ENCODE measurements around the gene AK5.
"Not testable (repeated sequence)": the region's sequence is repeated elsewhere in the genome, so short reads cannot be mapped to it uniquely, and the experiment has no call there.

AK5 gene

DNA sequence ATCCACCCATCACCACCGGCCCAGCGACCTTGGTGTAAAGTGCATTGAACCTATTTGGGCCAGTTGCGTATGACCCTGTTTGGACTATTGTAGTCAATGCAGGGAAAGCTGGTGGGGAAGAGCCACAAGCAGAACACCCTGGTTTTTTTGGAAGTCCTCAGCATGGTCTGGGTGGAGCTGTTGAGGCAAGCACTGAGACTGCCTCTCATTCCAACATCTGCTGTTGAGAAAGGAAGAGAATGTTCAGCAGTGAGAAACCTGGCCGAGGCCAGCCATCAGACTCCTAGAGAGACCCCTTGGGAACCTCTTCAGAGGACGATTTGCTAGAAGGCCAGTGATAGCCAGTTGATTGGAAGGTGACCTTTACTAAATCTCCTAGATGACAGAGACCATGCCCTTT, 217.6 kb downstream of the AK5 start:
- DNase-seq (ENCODE audit: low read depth) = no peak

DNA sequence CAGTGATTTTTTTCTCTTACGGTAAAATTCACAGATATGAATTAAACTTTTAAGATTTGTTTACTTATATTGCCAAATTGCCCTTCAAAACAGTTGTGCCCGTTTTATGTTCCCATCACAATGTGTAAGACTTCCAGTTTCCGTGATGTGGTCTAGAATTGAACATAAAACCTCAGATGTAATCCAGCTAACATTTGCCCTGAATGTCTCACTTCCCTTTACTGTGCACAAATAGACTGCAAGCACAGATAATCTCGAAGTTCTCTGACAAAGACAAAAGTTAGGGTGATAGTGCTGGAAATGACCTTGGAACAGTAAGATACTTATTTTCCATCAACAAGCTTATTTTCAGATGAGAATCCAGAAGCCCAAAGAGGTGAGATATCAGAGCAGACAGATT, 223.2 kb downstream of the AK5 start:
- peak; percentile 92 for DNase-seq (ENCODE audit: low read depth)

DNA sequence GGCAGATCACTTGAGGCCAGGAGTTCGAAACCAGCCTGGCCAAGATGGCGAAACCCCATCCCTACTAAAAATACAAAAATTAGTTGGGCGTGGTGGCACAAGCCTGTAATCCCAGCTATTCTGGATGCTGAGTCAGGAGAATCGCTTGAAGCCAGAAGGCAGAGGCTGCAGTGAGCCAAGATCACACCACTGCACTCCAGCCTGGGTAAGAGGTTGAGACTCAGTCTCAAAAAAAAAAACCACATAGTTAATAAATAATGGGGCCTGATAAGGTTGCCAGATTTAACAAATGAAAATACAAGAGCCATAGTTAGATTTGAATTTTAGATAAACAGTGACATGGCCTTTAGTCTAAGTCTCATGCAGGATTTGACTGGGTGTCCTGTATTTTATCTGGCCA, 225.0 kb downstream of the AK5 start:
- DNase-seq (ENCODE audit: low read depth) = peak; percentile 19

DNA sequence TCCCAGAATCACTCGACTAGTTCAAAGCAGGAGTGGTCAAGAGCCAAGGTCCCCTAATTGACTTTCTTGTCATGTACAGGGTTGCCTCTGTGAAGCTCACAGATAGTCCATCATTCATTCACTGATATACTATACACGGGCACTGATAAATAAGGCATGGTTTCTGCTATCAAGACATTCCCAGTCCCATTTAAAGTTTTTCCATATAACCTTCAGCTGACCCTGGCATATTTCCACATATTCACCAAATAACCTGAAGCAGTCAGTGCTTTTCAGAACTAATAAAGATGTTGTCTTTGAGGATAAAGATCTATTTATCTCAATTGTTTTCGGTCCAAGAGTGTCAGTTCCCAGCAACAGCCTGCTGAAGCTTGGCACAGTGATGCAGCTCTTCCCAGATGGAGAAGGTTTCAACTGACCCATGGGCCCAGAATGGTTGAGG, 227.3 kb downstream of the AK5 start:
- no peak for DNase-seq (ENCODE audit: low read depth)

DNA sequence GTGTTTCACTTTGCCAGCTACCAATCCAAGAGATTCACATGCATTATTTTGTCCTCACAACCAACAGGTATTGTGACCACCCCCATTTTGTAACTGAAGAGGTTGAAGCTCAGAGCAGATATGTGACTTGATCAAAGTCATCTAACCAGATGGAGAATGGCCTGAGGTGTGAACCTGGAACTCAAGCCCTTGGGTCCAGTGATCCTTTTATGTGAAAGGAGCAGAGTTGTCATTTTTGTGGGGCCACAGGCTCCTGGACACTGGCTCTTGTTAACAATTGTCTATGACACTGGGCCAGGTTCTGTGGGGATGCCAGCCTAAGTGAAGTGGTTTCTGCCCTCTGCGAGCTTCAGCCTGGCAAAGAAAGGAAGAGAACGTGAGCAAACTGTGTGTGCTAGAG, 228.1 kb downstream of the AK5 start:
- DNase-seq (ENCODE audit: low read depth) = no peak

DNA sequence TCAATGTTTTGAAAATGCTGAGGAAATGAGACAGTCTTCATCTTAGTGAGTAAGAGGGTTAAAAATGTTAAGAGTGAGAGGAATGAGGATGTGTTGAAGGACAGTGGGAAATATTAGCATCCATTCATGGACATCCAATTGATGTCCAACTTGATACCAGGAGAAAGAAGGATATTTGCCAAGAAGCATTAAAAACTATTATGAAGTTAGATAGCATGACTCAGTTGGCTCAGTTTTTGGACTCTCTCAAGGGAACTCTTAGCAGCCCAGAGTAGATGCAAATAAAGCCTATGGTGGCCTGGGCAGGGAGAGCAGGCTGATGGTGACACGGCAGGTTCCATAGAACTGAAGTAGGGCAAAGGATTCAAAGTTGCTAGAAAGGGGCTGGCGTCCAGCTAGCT, 229.6 kb downstream of the AK5 start:
- DNase-seq (ENCODE audit: low read depth) = peak; percentile 89

DNA sequence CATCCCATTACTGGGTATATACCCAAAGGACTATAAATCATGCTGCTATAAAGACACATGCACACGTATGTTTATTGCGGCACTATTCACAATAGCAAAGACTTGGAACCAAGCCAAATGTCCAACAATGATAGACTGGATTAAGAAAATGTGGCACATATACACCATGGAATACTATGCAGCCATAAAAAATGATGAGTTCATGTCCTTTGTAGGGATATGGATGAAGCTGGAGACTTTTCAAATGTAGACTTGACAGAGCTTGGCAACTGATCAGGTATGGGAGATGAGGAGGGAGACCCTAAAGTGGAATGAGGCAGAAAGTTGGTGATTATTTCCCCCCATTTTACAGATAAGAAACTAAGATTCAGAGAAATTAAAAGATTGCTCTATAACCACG, 230.8 kb downstream of the AK5 start:
- not testable (repeated sequence) for DNase-seq (ENCODE audit: low read depth)

DNA sequence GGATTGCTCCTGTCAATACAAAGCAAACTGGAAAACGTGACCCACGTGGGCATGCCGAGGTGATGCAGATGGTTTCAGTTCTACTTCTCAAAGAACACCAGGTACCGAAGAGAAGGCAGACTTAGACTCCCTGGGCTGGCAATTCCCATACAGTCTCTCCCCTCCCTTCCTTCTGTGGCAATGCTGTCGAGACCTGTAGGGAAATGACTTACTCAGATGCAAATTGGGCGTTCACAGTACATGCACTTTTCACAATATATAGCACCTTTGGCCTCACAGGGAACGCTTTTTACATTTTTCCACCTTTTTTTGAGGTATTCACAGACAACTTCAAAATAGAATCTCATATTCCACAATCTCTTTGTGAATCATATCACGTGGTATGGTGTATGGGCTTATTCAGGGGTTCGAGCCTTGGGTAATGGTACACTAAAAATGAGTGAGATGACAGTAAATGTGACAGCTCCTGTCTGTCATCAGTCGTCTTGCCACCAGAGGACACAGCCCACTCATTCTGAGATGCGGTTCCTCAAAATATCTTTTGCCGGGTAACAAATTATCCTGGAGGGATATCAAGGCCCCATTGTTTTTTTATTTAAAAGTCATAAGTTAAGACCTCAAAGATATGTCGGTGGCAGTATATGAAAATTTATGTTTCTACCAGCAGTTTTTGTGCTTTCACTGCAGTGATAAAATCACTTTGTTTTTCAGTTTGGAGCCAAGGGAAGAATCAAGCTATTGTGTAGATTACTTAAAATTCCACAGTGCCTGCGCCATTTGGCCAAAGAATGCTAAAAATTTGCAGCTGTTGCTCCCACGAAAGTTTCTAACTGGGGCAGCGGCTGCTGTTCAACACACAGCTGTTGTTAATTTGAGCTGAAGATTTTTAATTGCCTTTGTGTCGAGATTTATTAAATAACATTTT, 232.3 kb downstream of the AK5 start:
- DNase-seq (ENCODE audit: low read depth) = peak; percentile 85

DNA sequence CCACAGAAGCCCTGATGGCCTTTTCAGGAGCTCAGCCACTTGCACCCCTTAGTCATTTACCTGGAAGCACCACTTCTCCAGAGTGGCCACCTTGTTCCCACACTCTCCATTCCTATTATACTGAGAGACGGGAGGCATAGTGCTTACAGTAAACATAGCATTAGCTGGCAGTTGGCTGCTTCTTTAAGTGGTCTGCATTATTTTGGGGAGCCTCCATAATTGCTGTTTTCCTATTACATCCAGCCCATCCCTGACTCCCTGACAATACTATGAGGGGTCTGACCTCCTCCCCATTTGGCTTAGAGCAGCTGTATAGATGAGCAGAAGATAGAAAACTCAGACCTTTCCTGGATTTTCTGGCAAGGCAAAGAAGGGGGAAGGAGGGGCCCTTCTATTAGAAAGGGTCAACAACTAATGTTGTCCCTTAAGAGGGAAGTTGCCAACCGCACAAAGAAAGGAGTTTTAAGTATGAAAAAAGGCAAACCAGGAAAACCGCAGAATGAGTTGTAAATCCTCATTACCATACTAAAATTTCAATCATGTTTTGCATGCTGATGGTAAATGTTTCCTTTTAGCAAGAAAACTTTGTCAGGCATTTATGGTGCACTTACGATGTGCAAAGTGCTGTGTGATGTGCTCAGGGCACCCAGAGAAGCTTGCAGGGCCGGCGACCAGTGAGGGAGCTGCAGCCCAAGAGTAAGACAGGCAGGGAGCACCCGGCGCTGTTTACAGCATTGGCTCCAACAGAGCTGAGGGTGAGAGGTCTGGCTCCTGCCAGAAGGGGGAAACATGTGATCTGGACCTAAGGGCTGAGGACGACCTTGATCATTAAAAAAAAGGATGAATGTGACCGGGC, 233.3 kb downstream of the AK5 start:
- peak; percentile 65 for DNase-seq (ENCODE audit: low read depth)

DNA sequence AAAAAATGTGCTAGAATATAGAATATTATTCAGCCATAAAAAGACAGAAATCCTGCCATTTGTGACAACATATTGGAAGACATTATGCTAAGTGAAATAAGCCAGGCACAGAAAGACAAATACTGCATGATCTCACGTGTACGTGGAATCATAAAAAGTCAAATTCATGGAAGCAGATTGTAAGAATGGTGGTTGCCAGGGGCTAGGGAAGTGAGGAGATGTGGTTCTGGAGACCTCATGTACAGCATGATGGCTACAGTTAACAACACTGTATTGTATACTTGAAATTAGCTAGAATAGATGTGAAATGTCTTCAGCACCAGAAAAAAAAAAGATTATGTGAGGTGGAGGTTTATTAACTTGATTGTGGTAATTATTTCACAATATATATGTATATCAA, 234.3 kb downstream of the AK5 start:
- DNase-seq (ENCODE audit: low read depth) = no peak

DNA sequence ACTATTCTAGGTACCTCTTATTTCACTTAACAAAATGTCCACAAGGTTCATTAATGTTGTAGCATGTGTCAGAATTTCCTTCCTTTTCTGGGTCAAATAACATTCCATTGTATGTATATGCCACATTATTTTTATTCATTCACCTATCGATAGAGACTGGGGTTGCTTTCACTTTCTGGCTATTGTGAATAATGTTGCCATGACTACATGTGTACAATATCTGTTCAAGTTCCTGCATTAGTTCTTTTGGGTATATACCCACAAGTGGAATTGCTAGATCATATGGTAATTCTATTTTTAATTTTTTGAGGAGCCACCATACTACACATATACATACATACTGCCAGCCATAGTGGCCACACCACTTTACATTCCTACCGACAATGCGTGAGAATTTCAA, 242.2 kb downstream of the AK5 start:
- no peak for DNase-seq (ENCODE audit: low read depth)

DNA sequence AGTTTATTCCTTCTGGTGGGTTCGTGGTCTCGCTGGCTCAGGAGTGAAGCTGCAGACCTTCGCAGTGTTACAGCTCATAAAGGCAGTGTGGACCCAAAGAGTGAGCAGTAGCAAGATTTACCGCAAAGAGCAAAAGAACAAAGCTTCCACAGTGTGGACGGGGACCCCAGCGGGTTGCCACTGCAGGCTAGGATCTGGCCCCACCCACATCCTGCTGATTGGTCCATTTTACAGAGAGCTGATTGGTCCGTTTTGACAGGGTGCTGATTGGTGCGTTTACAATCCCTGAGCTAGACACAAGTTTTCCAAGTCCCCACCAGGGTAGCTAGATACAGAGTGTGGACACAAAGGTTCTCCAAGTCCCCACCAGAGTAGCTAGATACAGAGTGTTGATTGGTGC, 249.3 kb downstream of the AK5 start:
- DNase-seq (ENCODE audit: low read depth) = not testable (repeated sequence)

DNA sequence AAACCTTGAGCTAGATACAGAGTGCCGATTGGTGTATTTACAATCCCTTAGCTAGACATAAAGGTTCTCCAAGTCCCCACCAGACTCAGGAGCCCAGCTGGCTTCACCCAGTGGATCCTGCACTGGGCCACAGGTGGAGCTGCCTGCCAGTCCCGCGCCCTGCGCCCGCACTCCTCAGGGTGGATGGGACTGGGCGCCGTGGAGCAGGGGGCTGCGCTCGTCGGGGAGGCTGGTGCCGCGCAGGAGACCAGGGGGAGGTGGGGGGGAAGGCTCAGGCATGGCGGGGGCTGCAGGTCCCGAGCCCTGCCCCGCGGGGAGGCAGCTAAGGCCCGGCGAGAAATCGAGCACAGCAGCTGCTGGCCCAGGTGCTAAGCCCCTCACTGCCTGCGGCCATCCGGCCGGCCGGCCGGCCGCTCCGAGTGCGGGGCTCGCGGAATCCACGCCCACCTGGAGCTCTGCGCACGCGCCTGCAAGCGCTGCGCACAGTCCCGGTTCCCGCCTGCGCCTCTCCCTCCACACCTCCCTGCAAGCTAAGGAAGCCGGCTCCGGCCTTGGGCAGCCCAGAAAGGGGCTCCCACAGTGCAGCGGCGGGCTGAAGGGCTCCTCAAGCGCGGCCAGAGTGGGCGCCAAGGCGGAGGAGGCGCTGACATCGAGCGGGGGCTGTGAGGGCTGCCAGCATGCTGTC, 249.9 kb downstream of the AK5 start:
- not testable (repeated sequence) for DNase-seq (ENCODE audit: low read depth)

DNA sequence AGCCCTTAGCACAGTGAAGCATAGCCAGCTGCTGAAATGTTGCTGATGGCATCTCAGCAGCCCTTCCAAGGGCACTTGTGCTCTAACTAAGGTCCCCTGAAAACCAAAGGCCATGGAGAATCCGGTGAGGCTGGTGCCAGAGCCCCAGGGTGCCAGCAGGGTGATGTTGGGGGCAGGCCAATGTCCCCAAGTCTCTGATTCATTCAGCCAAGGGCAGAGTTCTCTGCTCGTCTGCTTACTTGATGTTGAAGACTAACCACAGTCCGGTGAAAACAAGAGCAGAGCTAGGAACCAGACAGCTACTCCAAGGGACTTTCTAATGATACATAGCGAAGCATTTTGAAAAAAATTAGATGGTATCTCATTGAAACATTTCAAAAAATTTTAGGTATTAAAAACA, 250.8 kb downstream of the AK5 start:
- DNase-seq (ENCODE audit: low read depth) = no peak

DNA sequence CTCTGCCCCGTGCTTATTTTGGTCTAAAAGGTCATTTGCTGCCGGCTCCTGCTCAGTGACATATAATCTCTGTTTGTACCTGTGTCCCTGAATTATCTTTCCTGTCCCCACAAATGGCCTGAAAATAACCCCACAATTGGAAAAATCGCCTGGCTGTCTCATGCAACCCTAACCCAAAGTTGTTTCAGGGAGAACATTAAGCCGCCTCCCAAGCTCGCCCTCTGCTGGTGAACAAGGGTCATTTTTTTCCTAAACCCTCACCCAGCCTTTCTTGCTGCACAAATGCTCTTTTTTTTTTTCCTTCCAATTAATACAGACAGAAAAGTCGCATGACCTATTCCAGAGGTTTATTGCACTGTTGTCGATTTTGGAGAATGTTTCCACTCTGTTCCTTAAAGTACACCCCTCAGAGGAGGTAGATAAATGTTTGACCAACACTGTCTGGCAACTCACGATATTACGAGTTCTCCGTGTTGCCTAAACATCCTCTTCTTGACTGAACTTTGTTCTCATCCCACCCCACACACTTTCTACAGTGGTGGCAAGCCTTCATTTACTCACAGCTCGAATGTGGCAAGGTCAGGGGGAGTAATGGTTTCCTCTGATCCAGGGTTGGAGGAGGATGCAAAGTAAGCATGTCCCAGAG, 252.0 kb downstream of the AK5 start:
- peak; percentile 55 for DNase-seq (ENCODE audit: low read depth)

DNA sequence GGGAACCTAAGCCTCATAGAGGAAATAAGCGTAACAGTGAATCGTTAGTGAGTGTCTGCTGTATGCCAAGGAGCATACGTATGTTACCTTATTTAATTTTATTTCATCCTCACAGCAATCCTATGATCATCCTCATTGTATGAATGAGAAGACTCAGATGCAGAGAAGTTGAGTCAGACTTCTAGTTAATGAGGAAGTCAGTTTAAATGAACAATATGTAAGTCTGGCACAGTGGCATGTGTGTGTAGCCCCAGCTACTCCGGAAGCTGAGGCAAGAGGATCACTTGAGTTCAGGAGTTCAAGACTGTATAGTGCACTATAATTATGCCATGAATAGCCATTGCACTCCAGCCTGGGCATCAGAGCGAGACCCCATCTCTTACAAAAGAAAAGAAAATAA, 252.6 kb downstream of the AK5 start:
- DNase-seq (ENCODE audit: low read depth) = no peak

DNA sequence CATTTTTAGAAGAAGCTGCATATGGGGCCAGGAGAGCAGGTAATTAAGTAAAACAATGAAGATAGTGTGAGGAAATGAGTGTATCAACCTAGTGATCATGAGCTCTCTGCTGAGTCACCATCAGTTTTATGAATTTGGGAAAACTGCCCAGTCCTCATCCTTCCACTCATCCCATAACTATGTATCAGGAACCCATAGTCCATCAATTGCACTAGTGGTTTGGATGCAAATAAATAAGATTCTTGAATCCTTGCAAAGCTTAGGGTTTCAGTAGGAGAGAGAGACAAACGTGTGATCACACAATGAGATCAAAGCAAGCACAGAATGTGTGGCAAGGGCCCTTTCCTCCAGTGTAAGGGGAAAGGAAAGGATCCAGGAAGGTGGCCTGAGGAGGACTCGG, 255.0 kb downstream of the AK5 start:
- DNase-seq (ENCODE audit: low read depth) = peak; percentile 87

DNA sequence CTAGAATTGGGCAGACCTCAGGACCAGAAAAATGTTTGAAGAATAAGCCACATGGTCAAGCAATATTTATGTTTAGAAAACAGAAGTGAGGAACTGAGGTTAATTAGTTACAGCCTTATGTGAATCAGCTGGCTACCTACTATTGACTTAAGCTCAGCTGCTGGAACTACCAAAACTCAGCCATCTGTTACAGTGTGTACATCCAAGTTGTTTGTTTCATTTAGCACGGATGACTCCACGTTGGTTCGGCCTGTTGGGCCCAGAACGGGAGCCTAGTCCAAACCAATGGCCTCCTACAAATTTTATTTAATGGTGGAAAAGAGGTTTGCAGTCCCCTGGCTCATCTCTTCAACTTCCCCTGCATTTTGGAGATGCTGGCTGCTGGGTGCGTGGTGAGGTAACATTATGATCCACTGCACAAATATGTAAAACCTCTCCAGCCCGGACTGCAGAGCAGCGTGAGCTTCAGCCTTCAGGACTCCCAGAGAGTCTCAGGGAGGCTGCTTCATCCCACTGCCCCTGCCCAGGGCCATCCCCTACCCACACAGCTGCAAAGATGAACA, 257.2 kb downstream of the AK5 start:
- peak; percentile 80 for DNase-seq (ENCODE audit: low read depth)

DNA sequence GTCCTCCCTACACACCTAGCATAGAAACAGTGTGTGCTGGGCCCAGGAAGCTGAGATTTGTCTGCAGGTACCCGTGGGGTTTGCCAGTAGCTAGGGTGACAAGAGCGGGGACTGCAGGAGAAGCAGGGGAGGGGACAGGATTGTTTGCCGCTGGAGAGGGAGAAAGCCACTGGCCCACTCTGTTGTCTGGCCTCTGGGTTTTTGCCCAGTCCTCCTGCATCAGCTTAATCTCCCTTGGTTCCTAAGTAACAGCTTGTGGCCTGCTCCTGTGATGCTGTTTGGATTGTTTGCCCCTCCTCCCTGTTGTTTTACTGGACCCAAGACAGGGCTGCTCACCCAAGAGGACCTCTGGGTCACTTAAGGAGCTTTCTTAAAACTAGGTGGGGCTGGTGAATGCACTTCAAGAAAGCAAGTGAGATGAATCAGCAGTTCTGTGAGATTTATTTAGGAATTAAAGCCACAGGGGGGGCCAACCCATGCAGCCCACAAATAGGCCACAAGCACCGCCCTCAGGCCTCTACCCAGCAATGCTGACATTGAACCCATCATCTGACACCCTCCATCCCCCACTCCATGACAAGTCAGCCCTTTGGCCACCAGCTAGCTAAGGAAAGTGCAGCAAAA, 257.8 kb downstream of the AK5 start:
- DNase-seq (ENCODE audit: low read depth) = peak; percentile 64

DNA sequence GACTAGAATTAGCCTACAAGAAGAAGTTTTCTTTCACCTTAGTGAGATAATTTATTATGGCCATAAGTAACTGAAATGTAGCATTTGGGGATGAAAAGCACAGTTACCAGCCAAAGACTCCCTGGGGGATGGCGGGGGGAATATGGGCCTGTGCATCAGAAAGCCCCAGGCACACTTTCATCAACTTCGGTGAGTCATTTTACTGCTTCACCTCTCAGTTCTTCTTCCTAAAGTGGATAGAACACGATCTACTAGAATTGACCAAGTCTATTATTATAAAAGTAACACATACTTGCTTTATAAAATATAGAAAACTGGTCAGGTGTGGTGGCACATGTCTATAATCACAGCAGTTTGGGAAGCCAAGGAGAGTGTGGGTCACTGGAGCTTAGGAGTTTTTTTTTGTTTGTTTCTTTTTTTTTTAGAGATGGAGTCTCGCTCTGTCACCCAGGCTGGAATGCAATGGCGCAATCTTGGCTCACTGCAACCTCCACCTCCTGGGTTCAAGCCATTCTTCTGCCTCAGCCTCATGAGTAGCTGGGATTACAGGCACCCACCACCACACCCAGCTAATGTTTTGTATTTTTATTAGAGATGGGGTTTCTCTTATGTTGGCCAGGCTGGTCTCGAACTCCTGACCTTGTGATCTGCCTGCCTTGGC, 258.8 kb downstream of the AK5 start:
- peak; percentile 61 for DNase-seq (ENCODE audit: low read depth)

DNA sequence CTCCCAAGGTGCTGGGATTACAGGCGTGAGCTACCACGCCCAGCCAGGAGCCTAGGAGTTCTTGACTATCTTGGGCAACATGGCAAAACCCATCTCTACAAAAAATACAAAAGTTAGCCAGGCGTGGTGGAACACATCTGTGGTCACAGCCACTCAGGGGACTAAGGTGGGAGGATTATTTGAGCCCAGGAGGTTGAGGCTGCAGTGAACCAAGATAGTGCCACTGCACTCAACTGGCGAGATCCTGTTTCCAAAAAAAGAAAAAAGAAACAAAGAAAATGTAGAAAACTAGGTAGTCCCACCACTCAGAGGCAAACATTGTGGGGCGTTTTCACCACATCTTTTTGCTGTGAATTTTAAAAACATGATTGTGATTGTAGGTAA, 259.3 kb downstream of the AK5 start:
- DNase-seq (ENCODE audit: low read depth) = no peak

Data from amniotic epithelial cell (primary cell).